PC-9 (cell line): Measurements from ENCODE around the gene GFM2. TPM values are rescaled to one million over a fixed set of nuclear protein-coding genes. Genes with fewer than 3 reads are reported as not detected.

Experiments used
- Bru-seq: library from RNA; stranded (reverse); fragments of 400-500 nt; gene quantifications from one replicate; lab custom pipeline; 2021; lab: Mats Ljungman, UMichigan
- BruChase-seq, 2 experiments: library from RNA; stranded (reverse); fragments of 400-500 nt; gene quantifications; one replicate each; lab custom pipeline; 2021; lab: Mats Ljungman, UMichigan
- BruUV-seq: library from RNA; stranded (reverse); fragments of 400-500 nt; replicated peaks from 2 replicates; lab custom pipeline; 2021; lab: Mats Ljungman, UMichigan
- CTCF ChIA-PET: fragments of 300-600 bp; sonication (Branson Sonifier 250); formaldehyde crosslinking; loops from one replicate; lab custom pipeline; 2022; ENCODE audit warnings: antibody characterized with exemption; lab: Charles Lee
- POLR2A ChIA-PET: fragments of 300-600 bp; sonication (Branson Sonifier 250); formaldehyde crosslinking; loops from one replicate; lab custom pipeline; 2022; ENCODE audit warnings: antibody characterized with exemption; ENCODE audit not compliant: unreplicated experiment; lab: Charles Lee
- DNase-seq, 2 experiments: peaks; one replicate each; pipeline versions ENCODE4 v3.0.0 to v3.0.0-alpha.2; 2015 to 2022; ENCODE audit warnings: mixed read lengths in 1 of 2
- H2AFZ ChIP-seq: fragments of 200-600 bp; sonication (generic); 2 replicates; pipeline ENCODE4 v1.8.1; 2017; ENCODE audit warnings: antibody characterized with exemption
- H3F3A ChIP-seq: fragments of 200-600 bp; sonication (generic); 2 replicates; pipeline ENCODE4 v1.8.1; 2017; ENCODE audit warnings: antibody characterized with exemption, mild to moderate bottlenecking, low read depth; ENCODE audit not compliant: insufficient read depth
- H3K27ac ChIP-seq: fragments of 200-600 bp; sonication (generic); 2 replicates; pipeline ENCODE4 v1.6.1; 2016; ENCODE audit warnings: mixed run types
- H3K27me3 ChIP-seq: fragments of 200-600 bp; sonication (generic); 2 replicates; pipeline ENCODE4 v1.6.1; 2016; ENCODE audit warnings: low read depth, mixed run types; ENCODE audit not compliant: insufficient read depth
- H3K36me3 ChIP-seq: fragments of 200-600 bp; sonication (generic); 2 replicates; pipeline ENCODE4 v1.6.1; 2016; ENCODE audit warnings: low read depth, mixed run types
- H3K4me1 ChIP-seq: fragments of 200-600 bp; sonication (generic); replicated peaks from 2 replicates; pipeline ENCODE4 v1.6.1; 2016; ENCODE audit warnings: mixed run types; ENCODE audit not compliant: insufficient read depth
- H3K4me2 ChIP-seq: fragments of 200-600 bp; sonication (generic); 2 replicates; pipeline ENCODE4 v1.6.1; 2017; ENCODE audit warnings: mixed run types
- H3K4me3 ChIP-seq: fragments of 200-600 bp; sonication (generic); 2 replicates; pipeline ENCODE4 v1.6.1; 2016; ENCODE audit warnings: mixed run types
- H3K79me2 ChIP-seq: fragments of 200-600 bp; sonication (generic); 2 replicates; pipeline ENCODE4 v1.6.1; 2017; ENCODE audit warnings: low read depth, mixed run types
- H3K9me2 ChIP-seq: fragments of 200-600 bp; sonication (generic); 2 replicates; pipeline ENCODE4 v1.8.1; 2017; ENCODE audit warnings: mild to moderate bottlenecking; ENCODE audit not compliant: insufficient read depth
- H3K9me3 ChIP-seq: fragments of 200-600 bp; sonication (generic); 2 replicates; pipeline ENCODE4 v1.8.1; 2016; ENCODE audit warnings: low read depth; ENCODE audit not compliant: insufficient read depth
- H4K20me1 ChIP-seq: fragments of 200-600 bp; sonication (generic); 2 replicates; pipeline ENCODE4 v1.8.1; 2017; ENCODE audit not compliant: insufficient read depth
- EZH2 ChIP-seq: fragments of 200-600 bp; sonication (generic); IDR thresholded peaks from 2 replicates; pipeline ENCODE4 v1.8.0; 2017; ENCODE audit warnings: antibody characterized with exemption, low read depth
- intact Hi-C: fragments of 100-400 bp; cut with micrococcal nuclease; formaldehyde crosslinking; loops from one replicate; pipeline ENCODE4 v1.10.0; 2022; ENCODE audit not compliant: unreplicated experiment
- long read RNA-seq: library from polyadenylated mRNA; stranded (forward); transcript quantifications from one replicate; pipeline ENCODE4 v2.0.0, GENCODE V29; 2022
- total RNA-seq: library from RNA; stranded (reverse); gene quantifications from 2 replicates; pipeline ENCODE4 v1.2.3, GENCODE V29; 2021
- TF ChIP-seq, protein P1 (sequence below): fragments of 200-600 bp; sonication (generic); conservative IDR thresholded peaks from 2 replicates; pipeline ENCODE4 v1.6.1; 2017; ENCODE audit warnings: mixed run types, antibody characterized with exemption, mild to moderate bottlenecking, moderate library complexity

GFM2 gene, protein sequence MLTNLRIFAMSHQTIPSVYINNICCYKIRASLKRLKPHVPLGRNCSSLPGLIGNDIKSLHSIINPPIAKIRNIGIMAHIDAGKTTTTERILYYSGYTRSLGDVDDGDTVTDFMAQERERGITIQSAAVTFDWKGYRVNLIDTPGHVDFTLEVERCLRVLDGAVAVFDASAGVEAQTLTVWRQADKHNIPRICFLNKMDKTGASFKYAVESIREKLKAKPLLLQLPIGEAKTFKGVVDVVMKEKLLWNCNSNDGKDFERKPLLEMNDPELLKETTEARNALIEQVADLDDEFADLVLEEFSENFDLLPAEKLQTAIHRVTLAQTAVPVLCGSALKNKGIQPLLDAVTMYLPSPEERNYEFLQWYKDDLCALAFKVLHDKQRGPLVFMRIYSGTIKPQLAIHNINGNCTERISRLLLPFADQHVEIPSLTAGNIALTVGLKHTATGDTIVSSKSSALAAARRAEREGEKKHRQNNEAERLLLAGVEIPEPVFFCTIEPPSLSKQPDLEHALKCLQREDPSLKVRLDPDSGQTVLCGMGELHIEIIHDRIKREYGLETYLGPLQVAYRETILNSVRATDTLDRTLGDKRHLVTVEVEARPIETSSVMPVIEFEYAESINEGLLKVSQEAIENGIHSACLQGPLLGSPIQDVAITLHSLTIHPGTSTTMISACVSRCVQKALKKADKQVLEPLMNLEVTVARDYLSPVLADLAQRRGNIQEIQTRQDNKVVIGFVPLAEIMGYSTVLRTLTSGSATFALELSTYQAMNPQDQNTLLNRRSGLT
- total RNA-seq, result 38.5 and 39.8 TPM in 2 replicates
- percentile 83 among the genes with signal in this experiment for Bru-seq, nascent RNA
- percentile 89 among the genes with signal in this experiment for BruChase-seq, experiment 1, labeled RNA remaining after a 2-hour chase
- BruChase-seq, experiment 2, labeled RNA remaining after a 6-hour chase, result percentile 73 among the genes with signal in this experiment
- long read RNA-seq, transcript GFM2-201 (21 exons, 3,249 nt), result major isoform, 58 of 84 reads
- long read RNA-seq, partial matches to known transcripts, result 5 of 84 reads
- long read RNA-seq, other reads (novel, unspliced or antisense), result 17 of 84 reads

DNA sequence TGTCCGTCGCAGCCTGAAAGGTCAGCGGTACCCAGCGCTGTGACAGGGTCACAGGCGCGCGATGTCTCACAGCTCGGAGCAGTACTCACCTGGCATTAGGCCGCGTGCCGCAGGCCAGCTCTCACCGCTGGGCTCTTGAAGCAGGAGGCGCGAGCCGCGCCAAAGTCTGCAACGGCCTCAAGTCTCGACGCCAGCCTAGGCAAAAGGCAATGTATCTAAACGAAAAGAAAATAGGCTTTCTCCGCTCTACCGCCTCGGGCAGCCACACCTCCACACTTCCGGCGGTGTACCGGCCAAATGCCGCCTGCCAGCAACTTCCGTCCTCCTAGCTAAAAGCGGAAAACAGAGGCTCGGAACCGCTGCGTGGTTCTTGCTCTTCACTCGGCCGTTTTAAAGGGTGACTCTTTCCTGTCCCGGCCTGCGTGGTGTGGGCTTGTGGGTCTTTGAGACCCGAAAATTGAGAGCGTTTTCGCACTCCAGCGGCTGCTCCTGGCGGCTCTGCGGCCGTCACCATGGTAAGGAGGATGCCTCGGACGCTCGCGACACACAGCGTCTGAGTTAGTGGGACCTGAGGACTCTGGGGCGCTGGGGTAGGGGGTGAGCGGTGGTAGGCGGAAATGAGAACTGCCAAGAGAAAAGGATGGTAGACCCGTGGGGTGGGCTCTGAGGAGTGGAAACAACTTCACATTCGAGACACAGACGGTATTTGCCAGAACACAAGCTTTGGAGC, at the start of gene GFM2, which contains the start of gene NSA2:
Gene GFM2, minus strand, starts transcription at position 269 of the 730 bp plus-strand sequence. CDS start 3,375 bp downstream, outside the sequence.
Gene NSA2, plus strand, starts transcription at position 401 of the 730 bp plus-strand sequence. Its CDS starts 112 bp downstream, at position 513.
- peaks cover 44% of the 10 kb centered on the region for H3K4me1 ChIP-seq
- CTCF ChIA-PET, result no interaction called here
- H3K36me3 ChIP-seq, result peaks cover 22% of the 10 kb centered on the region
- intact Hi-C loops, result loop anchor here (2.0 to 10.0 kb wide), 4 partner anchors 98 to 498 kb away; partner anchors contain the start of genes FAM169A and GCNT4
- POLR2A ChIA-PET, result interaction anchor here (0.5 to 1.0 kb wide), 3 partner anchors 32 to 1124 kb away, joined by 3 to 4 read pairs (median 3); partner anchors contain the start of gene HEXB
- H3K4me3 ChIP-seq, result peak within 1 kb of the TSS; percentile 83
- peaks cover 19% of the 10 kb centered on the region for H3F3A ChIP-seq
- H3K27me3 ChIP-seq, result no peaks in the 10 kb centered on the region
- no peaks in the 10 kb centered on the region for H3K9me2 ChIP-seq
- no peaks in the 10 kb centered on the region for H4K20me1 ChIP-seq
- H3K79me2 ChIP-seq, result peaks cover 61% of the 10 kb centered on the region
- no peaks in the 10 kb centered on the region for H3K9me3 ChIP-seq
- peak; percentile 83 to 88 for DNase-seq
- H2AFZ ChIP-seq, result peak within 1 kb of the TSS; percentile 91
- peak within 1 kb of the TSS; percentile 83 for H3K4me2 ChIP-seq
- BruUV-seq, result no TSS peak
- peak within 1 kb of the TSS; percentile 58 for H3K27ac ChIP-seq
- no peak for TF ChIP-seq EZH2
- TF ChIP-seq, protein P1, sequence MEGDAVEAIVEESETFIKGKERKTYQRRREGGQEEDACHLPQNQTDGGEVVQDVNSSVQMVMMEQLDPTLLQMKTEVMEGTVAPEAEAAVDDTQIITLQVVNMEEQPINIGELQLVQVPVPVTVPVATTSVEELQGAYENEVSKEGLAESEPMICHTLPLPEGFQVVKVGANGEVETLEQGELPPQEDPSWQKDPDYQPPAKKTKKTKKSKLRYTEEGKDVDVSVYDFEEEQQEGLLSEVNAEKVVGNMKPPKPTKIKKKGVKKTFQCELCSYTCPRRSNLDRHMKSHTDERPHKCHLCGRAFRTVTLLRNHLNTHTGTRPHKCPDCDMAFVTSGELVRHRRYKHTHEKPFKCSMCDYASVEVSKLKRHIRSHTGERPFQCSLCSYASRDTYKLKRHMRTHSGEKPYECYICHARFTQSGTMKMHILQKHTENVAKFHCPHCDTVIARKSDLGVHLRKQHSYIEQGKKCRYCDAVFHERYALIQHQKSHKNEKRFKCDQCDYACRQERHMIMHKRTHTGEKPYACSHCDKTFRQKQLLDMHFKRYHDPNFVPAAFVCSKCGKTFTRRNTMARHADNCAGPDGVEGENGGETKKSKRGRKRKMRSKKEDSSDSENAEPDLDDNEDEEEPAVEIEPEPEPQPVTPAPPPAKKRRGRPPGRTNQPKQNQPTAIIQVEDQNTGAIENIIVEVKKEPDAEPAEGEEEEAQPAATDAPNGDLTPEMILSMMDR, result no peak; the same call in 1 of the 2 replicates

DNA sequence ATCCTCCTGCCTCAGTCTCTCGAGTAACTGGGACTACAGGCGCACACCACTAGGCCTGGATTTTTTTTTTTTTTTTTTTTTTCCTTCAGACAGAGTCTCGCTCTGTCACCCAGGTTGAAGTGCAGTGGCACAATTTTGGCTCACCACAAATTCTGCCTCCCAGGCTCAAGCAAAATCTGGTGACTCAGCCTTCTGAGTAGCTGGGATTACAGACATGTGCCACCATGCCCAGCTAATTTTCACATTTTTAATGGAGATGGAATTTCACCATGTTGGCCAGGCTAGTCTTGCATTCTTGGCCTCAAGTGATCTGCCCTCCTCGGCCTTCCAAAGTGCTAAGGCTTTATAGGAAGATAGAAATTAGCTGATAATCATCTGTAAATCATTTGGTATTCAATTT, 44.0 kb upstream of the GFM2 start:
- H4K20me1 ChIP-seq, result no peaks in the 10 kb centered on the region
- H3K27ac ChIP-seq, result no peak overlapping the region
- H3K36me3 ChIP-seq, result no peaks in the 10 kb centered on the region
- H3K9me2 ChIP-seq, result no peaks in the 10 kb centered on the region
- H2AFZ ChIP-seq, result no peak overlapping the region
- H3K27me3 ChIP-seq, result no peaks in the 10 kb centered on the region
- ChIA-PET POLR2A (interaction anchor here (0.7 kb wide), 1 partner anchor 146 kb away, joined by 17 read pairs; no protein-coding TSS in a partner anchor), CTCF (interaction anchor here (0.6 to 0.7 kb wide), 3 partner anchors 12 to 1105 kb away, joined by 4 to 23 read pairs (median 21); no protein-coding TSS in a partner anchor)
- no TSS peak for BruUV-seq
- no peaks in the 10 kb centered on the region for H3K79me2 ChIP-seq
- H3K4me3 ChIP-seq, result no peak overlapping the region
- intact Hi-C loops, result no loop called here
- H3K4me1 ChIP-seq, result no peaks in the 10 kb centered on the region; the same call in 1 of the 2 replicates
- H3K9me3 ChIP-seq, result no peaks in the 10 kb centered on the region; the same call in 1 of the 2 replicates
- TF ChIP-seq EZH2, result no peak
- TF ChIP-seq, protein P1, result no peak
- H3K4me2 ChIP-seq, result no peak overlapping the region
- H3F3A ChIP-seq, result no peaks in the 10 kb centered on the region
- DNase-seq, result peak in 1 of 2 experiments; percentile 58
